ENCODE results near the gene KCNT1.

The KCNT1 gene

DNA sequence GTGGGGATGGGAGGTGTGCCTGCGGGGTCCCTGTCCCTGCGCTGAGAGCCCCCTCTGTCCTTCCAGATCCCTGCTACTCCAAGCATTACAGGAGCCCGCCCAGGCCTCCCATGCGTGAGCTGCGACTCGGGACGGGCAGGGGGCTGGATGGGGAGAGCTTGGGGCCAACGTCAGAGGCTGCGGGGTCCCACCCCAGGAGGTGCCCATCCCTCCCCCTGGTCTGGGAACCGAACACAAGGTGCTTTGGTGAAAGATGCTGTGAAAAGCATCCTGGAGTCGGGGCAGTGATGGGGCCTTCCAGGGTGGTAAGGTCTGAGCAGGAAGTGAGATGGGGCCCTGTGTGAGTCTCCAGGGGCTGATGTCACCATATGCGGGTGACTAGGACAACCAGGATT is 36.2 kb upstream of the KCNT1 start:
- TF ChIP-seq FOXP2 (optimal IDR thresholded peaks at IDR 0.05; ENCODE audit: borderline replicate concordance, extremely low read depth, extremely low read length, insufficient read depth) (no peak), TAF1 (IDR thresholded peaks at IDR 0.05; ENCODE audit: borderline replicate concordance, insufficient read depth, low read length) (no peak), SIN3A (IDR thresholded peaks at IDR 0.05; ENCODE audit: borderline replicate concordance, insufficient read depth, low read length) (no peak), POLR2AphosphoS5 (IDR thresholded peaks at IDR 0.05; ENCODE audit: low read depth, low read length) (no peak)
- TF ChIP-seq, protein P1, sequence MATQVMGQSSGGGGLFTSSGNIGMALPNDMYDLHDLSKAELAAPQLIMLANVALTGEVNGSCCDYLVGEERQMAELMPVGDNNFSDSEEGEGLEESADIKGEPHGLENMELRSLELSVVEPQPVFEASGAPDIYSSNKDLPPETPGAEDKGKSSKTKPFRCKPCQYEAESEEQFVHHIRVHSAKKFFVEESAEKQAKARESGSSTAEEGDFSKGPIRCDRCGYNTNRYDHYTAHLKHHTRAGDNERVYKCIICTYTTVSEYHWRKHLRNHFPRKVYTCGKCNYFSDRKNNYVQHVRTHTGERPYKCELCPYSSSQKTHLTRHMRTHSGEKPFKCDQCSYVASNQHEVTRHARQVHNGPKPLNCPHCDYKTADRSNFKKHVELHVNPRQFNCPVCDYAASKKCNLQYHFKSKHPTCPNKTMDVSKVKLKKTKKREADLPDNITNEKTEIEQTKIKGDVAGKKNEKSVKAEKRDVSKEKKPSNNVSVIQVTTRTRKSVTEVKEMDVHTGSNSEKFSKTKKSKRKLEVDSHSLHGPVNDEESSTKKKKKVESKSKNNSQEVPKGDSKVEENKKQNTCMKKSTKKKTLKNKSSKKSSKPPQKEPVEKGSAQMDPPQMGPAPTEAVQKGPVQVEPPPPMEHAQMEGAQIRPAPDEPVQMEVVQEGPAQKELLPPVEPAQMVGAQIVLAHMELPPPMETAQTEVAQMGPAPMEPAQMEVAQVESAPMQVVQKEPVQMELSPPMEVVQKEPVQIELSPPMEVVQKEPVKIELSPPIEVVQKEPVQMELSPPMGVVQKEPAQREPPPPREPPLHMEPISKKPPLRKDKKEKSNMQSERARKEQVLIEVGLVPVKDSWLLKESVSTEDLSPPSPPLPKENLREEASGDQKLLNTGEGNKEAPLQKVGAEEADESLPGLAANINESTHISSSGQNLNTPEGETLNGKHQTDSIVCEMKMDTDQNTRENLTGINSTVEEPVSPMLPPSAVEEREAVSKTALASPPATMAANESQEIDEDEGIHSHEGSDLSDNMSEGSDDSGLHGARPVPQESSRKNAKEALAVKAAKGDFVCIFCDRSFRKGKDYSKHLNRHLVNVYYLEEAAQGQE (IDR thresholded peaks at IDR 0.05; ENCODE audit: insufficient read depth in 1 of 2, low read depth in 2 of 2, low read length in 2 of 2) = no peak

DNA sequence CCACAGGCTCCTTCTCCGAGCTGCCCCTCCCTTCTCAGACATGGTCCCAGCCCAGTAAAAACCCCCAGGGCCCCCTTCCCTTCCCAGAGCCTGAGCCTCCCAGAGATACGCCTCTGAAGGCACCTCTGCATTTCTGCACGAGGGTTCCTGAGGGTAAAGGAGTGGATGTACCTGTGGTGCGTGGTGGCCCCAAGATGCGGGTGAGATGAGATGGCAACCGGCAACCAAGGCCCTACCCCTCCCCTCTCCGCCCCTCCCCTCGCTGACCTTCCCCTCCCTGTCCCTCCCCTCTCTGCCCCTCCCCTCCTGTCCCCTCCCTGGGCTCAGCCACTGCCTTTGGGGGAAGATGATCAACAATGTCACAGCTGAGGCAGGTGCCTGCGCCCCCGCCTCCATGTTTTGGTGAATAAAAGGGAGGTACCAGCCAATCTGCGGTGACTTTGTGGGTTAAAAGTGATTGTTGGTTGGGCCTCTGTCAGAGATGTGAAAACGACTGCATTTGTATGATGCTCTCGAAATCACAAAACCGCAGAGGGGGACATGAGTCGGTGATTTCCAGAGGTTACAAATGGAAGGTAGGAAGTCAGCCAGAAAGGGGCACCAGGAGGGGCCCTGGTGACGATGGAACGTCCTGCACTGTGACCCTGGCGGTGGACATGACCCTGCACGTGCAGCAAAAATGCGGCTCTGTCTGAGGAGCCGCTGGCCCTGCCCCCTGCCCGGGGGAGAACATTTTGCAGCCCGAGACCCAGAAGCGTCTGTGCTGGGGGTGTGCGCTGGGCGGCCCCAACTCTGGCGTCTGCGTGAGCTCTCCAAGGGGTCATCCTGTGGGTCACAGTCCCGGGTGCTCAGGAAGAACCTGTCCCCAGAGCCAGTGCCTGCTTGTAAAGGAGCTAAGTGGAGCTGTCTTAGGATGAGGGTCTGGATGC is 35.2 kb upstream of the KCNT1 start:
- TF ChIP-seq, protein P1 (IDR thresholded peaks at IDR 0.05; ENCODE audit: insufficient read depth in 1 of 2, low read depth in 2 of 2, low read length in 2 of 2) = no peak
- no peak for TF ChIP-seq FOXP2 (optimal IDR thresholded peaks at IDR 0.05; ENCODE audit: borderline replicate concordance, extremely low read depth, extremely low read length, insufficient read depth)
- no peak for TF ChIP-seq SIN3A (IDR thresholded peaks at IDR 0.05; ENCODE audit: borderline replicate concordance, insufficient read depth, low read length)
- no peak for TF ChIP-seq TAF1 (IDR thresholded peaks at IDR 0.05; ENCODE audit: borderline replicate concordance, insufficient read depth, low read length)
- TF ChIP-seq POLR2AphosphoS5 (IDR thresholded peaks at IDR 0.05; ENCODE audit: low read depth, low read length) = no peak

GRCh38 chr9:135667463-135668001 is 34.5 kb upstream of the KCNT1 start:
- TF ChIP-seq FOXP2 (optimal IDR thresholded peaks at IDR 0.05; ENCODE audit: borderline replicate concordance, extremely low read depth, extremely low read length, insufficient read depth) = no peak
- TF ChIP-seq, protein P1 (IDR thresholded peaks at IDR 0.05; ENCODE audit: insufficient read depth in 1 of 2, low read depth in 2 of 2, low read length in 2 of 2) = no peak
- no peak for TF ChIP-seq POLR2AphosphoS5 (IDR thresholded peaks at IDR 0.05; ENCODE audit: low read depth, low read length)
- no peak for TF ChIP-seq SIN3A (IDR thresholded peaks at IDR 0.05; ENCODE audit: borderline replicate concordance, insufficient read depth, low read length)

DNA sequence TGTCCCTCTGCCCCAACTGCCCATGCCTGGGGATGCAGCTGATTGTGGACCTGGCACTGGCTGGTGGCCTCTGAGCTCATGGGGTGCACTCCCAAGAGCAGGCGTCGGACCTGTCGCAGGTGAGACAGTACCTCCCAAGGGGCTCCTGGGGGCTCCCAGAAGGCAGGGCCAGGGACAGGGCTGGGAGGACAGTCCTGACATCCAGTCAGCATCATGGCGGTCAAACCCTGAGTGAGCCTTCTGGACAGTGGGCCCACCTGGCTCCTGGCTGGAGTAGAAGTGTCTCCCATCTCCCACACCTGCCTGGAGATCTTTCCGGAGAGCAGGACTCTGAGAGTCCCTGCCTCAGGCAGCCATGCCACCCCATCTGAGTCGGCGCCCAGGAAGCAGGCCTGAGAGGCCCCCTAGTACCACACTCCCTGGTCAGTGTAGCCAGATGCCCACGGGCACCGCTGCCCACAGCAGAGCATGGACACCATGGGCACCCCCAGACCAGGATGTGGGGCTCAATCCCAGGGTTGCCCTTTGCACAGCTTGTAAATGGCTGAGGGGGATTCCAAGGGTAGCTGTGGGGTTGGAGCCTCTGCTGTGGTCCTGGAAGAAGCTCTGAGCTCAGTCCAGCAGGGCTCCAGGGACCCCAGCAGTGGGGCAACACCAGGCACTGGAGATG is 32.2 kb upstream of the KCNT1 start:
- TF ChIP-seq TAF1 (IDR thresholded peaks at IDR 0.05; ENCODE audit: borderline replicate concordance, insufficient read depth, low read length) (no peak), FOXP2 (optimal IDR thresholded peaks at IDR 0.05; ENCODE audit: borderline replicate concordance, extremely low read depth, extremely low read length, insufficient read depth) (no peak)
- TF ChIP-seq, protein P1 (IDR thresholded peaks at IDR 0.05; ENCODE audit: insufficient read depth in 1 of 2, low read depth in 2 of 2, low read length in 2 of 2) = no peak

All from PFSK-1 (cell line).